GM12878 (cell line): ENCODE measurements around the gene GRIK3. TPM values are rescaled to one million over a fixed set of nuclear protein-coding genes. Genes with fewer than 3 reads are reported as not detected.

Source experiments
- ATAC-seq: fragments of 200-7000 bp; cut with Tn5 transposase; 3 replicates; pipeline ENCODE4 v1.9.1; 2020; ENCODE audit warnings: mild to moderate bottlenecking, moderate library complexity
- BruUV-seq: library from RNA; stranded (reverse); fragments of 400-500 nt; replicated peaks from 2 replicates; lab custom pipeline; 2021; lab: Mats Ljungman, UMichigan
- CTCF ChIA-PET: fragments of 300-600 bp; sonication (Branson Sonifier 250); formaldehyde crosslinking; extraction: SDS; loops from one replicate; lab custom pipeline; 2021; ENCODE audit warnings: inconsistent platforms; lab: Yijun Ruan, JAX
- POLR2A ChIA-PET: fragments of 350-600 bp; formaldehyde crosslinking; extraction: SDS; loops from one replicate; lab custom pipeline; 2021; ENCODE audit warnings: inconsistent platforms; lab: Charles Lee
- RAD21 ChIA-PET: fragments of 300-600 bp; sonication (Branson Sonifier 250); formaldehyde crosslinking; loops from one replicate; lab custom pipeline; 2023; ENCODE audit warnings: antibody characterized with exemption; ENCODE audit not compliant: unreplicated experiment; lab: Charles Lee
- SMC1A ChIA-PET: fragments of 300-600 bp; sonication (Branson Sonifier 250); formaldehyde crosslinking; loops from one replicate; lab custom pipeline; 2023; ENCODE audit not compliant: unreplicated experiment, uncharacterized antibody; lab: Charles Lee
- DNase-seq: peaks from one replicate; pipeline ENCODE4 v3.0.0-alpha.2; 2011; ENCODE audit warnings: low read depth, low spot score
- FAIRE-seq: peaks from 3 replicates; lab custom pipeline; 2011; peaks lifted over from hg19 to GRCh38; lab: Jason Lieb, UNC
- H2AFZ ChIP-seq: 2 replicates; pipeline ENCODE4 v1.6.0; 2011; ENCODE audit warnings: low read depth, low read length, control low read depth; ENCODE audit not compliant: control insufficient read depth
- H3K27ac ChIP-seq: 2 replicates; pipeline ENCODE4 v1.5.1; 2011; ENCODE audit warnings: control low read depth; ENCODE audit not compliant: control insufficient read depth, insufficient read depth
- H3K27me3 ChIP-seq, 2 experiments: replicated peaks in 1 of 2; 2 replicates each; pipeline versions ENCODE4 v1.6.0 to v1.6.1; 2011; ENCODE audit warnings: low read length in 1 of 2; ENCODE audit not compliant: control insufficient read depth in 2 of 2, insufficient read depth in 2 of 2
- H3K36me3 ChIP-seq, 2 experiments: 2 replicates each; pipeline ENCODE4 v1.5.1; 2011; ENCODE audit warnings: low read length in 1 of 2; ENCODE audit not compliant: control insufficient read depth in 2 of 2, insufficient read depth in 2 of 2
- H3K4me1 ChIP-seq: 2 replicates; pipeline ENCODE4 v1.6.1; 2011; ENCODE audit warnings: mild to moderate bottlenecking, low read length, moderate library complexity, mixed read lengths; ENCODE audit not compliant: control insufficient read depth, insufficient read depth
- H3K4me2 ChIP-seq: 2 replicates; pipeline ENCODE4 v1.6.0; 2011; ENCODE audit warnings: control low read depth; ENCODE audit not compliant: control insufficient read depth, insufficient read depth
- H3K4me3 ChIP-seq: fragments of 200-600 bp; sonication (generic); 2 replicates; pipeline ENCODE4 v1.5.1; 2016
- H3K79me2 ChIP-seq: 2 replicates; pipeline ENCODE4 v1.6.0; 2011; ENCODE audit warnings: low read length; ENCODE audit not compliant: control insufficient read depth, insufficient read depth
- H3K9ac ChIP-seq: 2 replicates; pipeline ENCODE4 v1.8.0; 2011; ENCODE audit warnings: low read length, control low read depth, mixed read lengths; ENCODE audit not compliant: control insufficient read depth, insufficient read depth
- H3K9me3 ChIP-seq: replicated peaks from 3 replicates; pipeline ENCODE4 v1.5.1; 2011; ENCODE audit warnings: mild to moderate bottlenecking, low read length; ENCODE audit not compliant: control insufficient read depth, insufficient read depth
- H4K20me1 ChIP-seq: 2 replicates; pipeline ENCODE4 v1.6.0; 2011; ENCODE audit not compliant: control insufficient read depth, insufficient read depth
- ATF2 ChIP-seq: IDR thresholded peaks from 2 replicates; pipeline ENCODE4 v1.6.1; 2012; ENCODE audit warnings: low read length, inconsistent platforms
- CEBPB ChIP-seq, 2 experiments: fragments of 150-350 bp in 1 of 2; IDR thresholded peaks; 2 replicates each; pipeline ENCODE4 v1.6.1; 2012 to 2014; ENCODE audit warnings: low read depth in 2 of 2, low read length in 2 of 2, borderline replicate concordance in 1 of 2, inconsistent platforms in 1 of 2
- RCOR1 ChIP-seq: conservative IDR thresholded peaks from 2 replicates; pipeline ENCODE4 v1.6.1; 2012; ENCODE audit warnings: low read depth, low read length, improper control_type of control experiment
- SUZ12 ChIP-seq: fragments of 200-600 bp; sonication (generic); IDR thresholded peaks from one replicate; pipeline ENCODE4 v1.6.1; 2018; ENCODE audit warnings: antibody characterized with exemption, mild to moderate bottlenecking; ENCODE audit not compliant: unreplicated experiment
- WGBS: methylation state at CpG from one replicate; pipeline ENCODE4 v1.1.6; 2016; ENCODE audit warnings: low lambda C conversion rate; ENCODE audit not compliant: insufficient replicate concordance, insufficient coverage; ENCODE audit errors: missing lambda C conversion rate; 5-methylcytosine and 5-hydroxymethylcytosine counted together
- in situ Hi-C: fragments of 300-500 bp; cut with MboI; formaldehyde crosslinking; loops from 9 replicates; pipeline ENCODE4 v1.14.3; 2018; ENCODE audit warnings: mixed read lengths
- intact Hi-C: fragments of 100-400 bp; cut with micrococcal nuclease; formaldehyde crosslinking; loops from one replicate; pipeline ENCODE4 v1.14.2; 2022; ENCODE audit not compliant: unreplicated experiment
- polyA plus RNA-seq, 11 experiments: library from polyadenylated mRNA; depleted of rRNA in 4 of 11; unstranded in 6 of 11; stranded (reverse) in 5 of 11; fragments of >200 nt; fragmentation: Nextera tagmentation in 4 of 11; fragmentation: Illumina TruSeq in 1 of 11; extraction: Ambion mirVana in 4 of 11; extraction: Trizol in 1 of 11; gene quantifications; 1 replicate in 1 of 11; 2 replicates in 10 of 11; pipeline versions ENCODE4 v1.2.1 to v1.2.3, GENCODE V29; 2011 to 2016; ENCODE audit warnings: inconsistent platforms in 2 of 11, missing spikeins in 2 of 11, low read depth in 1 of 11
- total RNA-seq, 4 experiments: library from RNA; depleted of rRNA in 3 of 4; stranded (reverse); fragments of >200 nt in 3 of 4; fragmentation: Illumina TruSeq in 1 of 4; extraction: Trizol in 1 of 4; gene quantifications; 2 replicates each; pipeline versions ENCODE4 v1.2.1 to v1.2.3, GENCODE V29; 2013 to 2021

The GRIK3 gene
- total and polyA plus RNA-seq, 10 of the 15 experiments (the other 5 are each of a cell fraction or from before 2014, with no cell fraction given) = not detected

GRCh38 chr1:37035014-37035691, 838 bp upstream of the GRIK3 start:
- H3K4me2 ChIP-seq = no peak overlapping the region
- FAIRE-seq = no peak
- intact Hi-C loops = no loop called here

More at GRCh38 chr1:37035014-37035691, 838 bp upstream of the GRIK3 start:
- ATAC-seq (no peak), DNase-seq (no peak)
- no peaks in the 10 kb centered on the region for H3K9me3 ChIP-seq
- no peak overlapping the region for H2AFZ ChIP-seq
- no peak overlapping the region for H3K27ac ChIP-seq
- WGBS = 15% methylated on average over 27 of the region's 27 CpGs
- H3K9ac ChIP-seq = no peak overlapping the region
- no peak for TF ChIP-seq CEBPB (IDR thresholded peaks at IDR 0.05; ENCODE audit: borderline replicate concordance in 1 of 2, low read depth in 2 of 2, low read length in 2 of 2)
- no peak for TF ChIP-seq ATF2
- no peak for TF ChIP-seq RCOR1
- peak; percentile 66 for TF ChIP-seq SUZ12
- ChIA-PET CTCF (interaction anchor here (0.6 to 1.0 kb wide), 2 partner anchors 13 to 17 kb away, joined by 3 to 4 read pairs; no protein-coding TSS in a partner anchor), RAD21 (no interaction called here), POLR2A (no interaction called here), SMC1A (no interaction called here)
- no peaks in the 10 kb centered on the region for H3K79me2 ChIP-seq
- H3K4me1 ChIP-seq = no peaks in the 10 kb centered on the region
- no peaks in the 10 kb centered on the region for H4K20me1 ChIP-seq
- no peak overlapping the region for H3K4me3 ChIP-seq
- no peaks in the 10 kb centered on the region for H3K36me3 ChIP-seq
- in situ Hi-C loops = no loop called here
- no TSS peak for BruUV-seq
- peaks cover 3 to 18% of the 10 kb centered on the region in 2 experiments; a peak in 3 of 4 replicates for H3K27me3 ChIP-seq
